Measurements from ENCODE around the gene TRIP13. TPM values are rescaled to one million over a fixed set of nuclear protein-coding genes. Genes with fewer than 3 reads are reported as not detected.
"Not testable (repeated sequence)": the region's sequence is repeated elsewhere in the genome, so short reads cannot be mapped to it uniquely, and the experiment has no call there.

The TRIP13 gene
- total RNA-seq, 1 donor from 2014 or later: 11.9 TPM

GRCh38 chr5:852018-852417 lies 40.7 kb upstream of the TRIP13 start:
- Mint-ChIP-seq H3K4me3 (ENCODE audit: low read depth) (no peak overlapping the region), H3K9me3 (ENCODE audit: low read depth) (no peaks in the 10 kb centered on the region), H3K36me3 (ENCODE audit: insufficient read depth) (no peaks in the 10 kb centered on the region), H3K27ac (peak overlapping the region; percentile 49), H3K27me3 (peaks cover 6% of the 10 kb centered on the region), H3K4me1 (ENCODE audit: low read depth) (peaks cover 10% of the 10 kb centered on the region)
- DNase-seq (ENCODE audit: low spot score, unreplicated experiment): no peak
- no peak for TF ChIP-seq CTCF (IDR thresholded peaks at IDR 0.05; ENCODE audit: unreplicated experiment)

- TF ChIP-seq CTCF (IDR thresholded peaks at IDR 0.05; ENCODE audit: unreplicated experiment): no peak
- H3K4me1 Mint-ChIP-seq (ENCODE audit: low read depth): peaks cover 10% of the 10 kb centered on the region
- H3K27ac Mint-ChIP-seq: peak overlapping the region; percentile 49
- no peak overlapping the region for H3K4me3 Mint-ChIP-seq (ENCODE audit: low read depth)
- no peaks in the 10 kb centered on the region for H3K9me3 Mint-ChIP-seq (ENCODE audit: low read depth)
- H3K36me3 Mint-ChIP-seq (ENCODE audit: insufficient read depth): no peaks in the 10 kb centered on the region
- DNase-seq (ENCODE audit: low spot score, unreplicated experiment): no peak
- peaks cover 6% of the 10 kb centered on the region for H3K27me3 Mint-ChIP-seq
These were observed 40.0 kb upstream of the TRIP13 start for GRCh38 chr5:852431-853401.

- H3K9me3 Mint-ChIP-seq (ENCODE audit: low read depth); H3K27me3 Mint-ChIP-seq; DNase-seq (ENCODE audit: low spot score, unreplicated experiment); H3K4me3 Mint-ChIP-seq (ENCODE audit: low read depth); H3K36me3 Mint-ChIP-seq (ENCODE audit: insufficient read depth); H3K27ac Mint-ChIP-seq: not testable (repeated sequence)
- peaks cover 14% of the 10 kb centered on the region for H3K4me1 Mint-ChIP-seq (ENCODE audit: low read depth)
These were observed 39.1 kb upstream of the TRIP13 start for GRCh38 chr5:853416-854090.

- Mint-ChIP-seq H3K4me3 (ENCODE audit: low read depth) (no peak overlapping the region), H3K4me1 (ENCODE audit: low read depth) (peaks cover 18% of the 10 kb centered on the region), H3K9me3 (ENCODE audit: low read depth) (no peaks in the 10 kb centered on the region), H3K36me3 (ENCODE audit: insufficient read depth) (no peaks in the 10 kb centered on the region), H3K27ac (no peak overlapping the region), H3K27me3 (peaks cover 6% of the 10 kb centered on the region)
- DNase-seq (ENCODE audit: low spot score, unreplicated experiment): no peak
- no peak for TF ChIP-seq CTCF (IDR thresholded peaks at IDR 0.05; ENCODE audit: unreplicated experiment)
These were observed 38.5 kb upstream of the TRIP13 start for GRCh38 chr5:854217-854616.

- no peak for DNase-seq (ENCODE audit: low spot score, unreplicated experiment)
- Mint-ChIP-seq H3K36me3 (ENCODE audit: insufficient read depth) (no peaks in the 10 kb centered on the region), H3K9me3 (ENCODE audit: low read depth) (no peaks in the 10 kb centered on the region), H3K4me3 (ENCODE audit: low read depth) (no peak overlapping the region), H3K27ac (no peak overlapping the region), H3K4me1 (ENCODE audit: low read depth) (peaks cover 14% of the 10 kb centered on the region), H3K27me3 (peaks cover 6% of the 10 kb centered on the region)
- no peak for TF ChIP-seq CTCF (IDR thresholded peaks at IDR 0.05; ENCODE audit: unreplicated experiment)
These were observed 37.5 kb upstream of the TRIP13 start for GRCh38 chr5:854966-855743.

Data from progenitor cell of endocrine pancreas (in vitro differentiated cells).